ENCODE results near the gene TESK2. TPM values are rescaled to one million over a fixed set of nuclear protein-coding genes. Genes with fewer than 3 reads are reported as not detected.

TESK2 gene
- total and polyA plus RNA-seq, 2 of the 13 experiments (the other 11 are each of a cell fraction or from before 2014, with no cell fraction given): 5.5 to 9.6 TPM

DNA sequence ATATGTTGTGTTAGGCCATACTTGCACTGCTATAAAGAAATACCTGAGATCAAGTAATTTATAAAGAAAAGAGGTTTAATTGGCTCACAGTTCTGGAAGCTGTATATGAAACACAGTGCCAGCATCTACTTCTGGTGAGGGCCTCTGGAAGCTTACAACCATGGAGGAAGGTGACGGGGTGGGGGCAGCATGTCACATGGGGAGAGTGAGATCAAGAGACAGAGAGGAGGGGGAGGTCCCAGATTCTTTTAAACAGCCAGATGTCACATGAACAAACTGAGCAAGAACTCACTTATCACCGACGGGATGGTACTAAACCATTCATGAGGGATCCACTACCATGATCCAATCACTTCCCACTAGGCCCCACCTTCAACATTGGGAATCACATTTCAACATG lies 42.6 kb downstream of the TESK2 start:
- no TSS peak for BruUV-seq (replicated peaks)
- no peaks in the 10 kb centered on the region for H3K9me3 ChIP-seq (ENCODE audit: low read length)
- no peak overlapping the region for H3K9ac ChIP-seq (ENCODE audit: insufficient read depth, low read depth, low read length)
- intact Hi-C loops (cut with micrococcal nuclease; ENCODE audit: unreplicated experiment) (loop anchor here (10.0 kb wide), 1 partner anchor 64 kb away; no protein-coding TSS in a partner anchor), in situ Hi-C loops (cut with HindIII; ENCODE audit: extremely low pct_ligation_motif_present, low pct_unique_long_range_greater_than_20kb) (no loop called here)
- no peak overlapping the region for H3K4me3 ChIP-seq (replicated peaks in 1 of 3; ENCODE audit: insufficient read depth in 1 of 3, low read depth in 2 of 3, low read length in 3 of 3)
- no peaks in the 10 kb centered on the region for H3K27me3 ChIP-seq (ENCODE audit: control insufficient read depth in 1 of 2, insufficient read depth in 2 of 2, low read length in 2 of 2)
- ATAC-seq: no peak
- no peak overlapping the region for H2AFZ ChIP-seq (ENCODE audit: low read length)
- no peak overlapping the region for H3K4me2 ChIP-seq (ENCODE audit: low read depth, low read length)
- no peaks in the 10 kb centered on the region for H4K20me1 ChIP-seq (ENCODE audit: insufficient read depth, low read length)
- no peaks in the 10 kb centered on the region for H3K79me2 ChIP-seq (ENCODE audit: insufficient read depth, low read length)
- FAIRE-seq: no peak
- DNase-seq (ENCODE audit: low spot score): no peak
- POLR2A ChIA-PET: no interaction called here
- CTCF ChIA-PET (ENCODE audit: low intra/inter-chr PET ratio, low total read pairs): no interaction called here
- no peaks in the 10 kb centered on the region; a peak in 1 of 5 replicates for H3K36me3 ChIP-seq (replicated peaks in 1 of 2; ENCODE audit: control insufficient read depth in 1 of 2, insufficient read depth in 2 of 2, low read length in 2 of 2)
- WGBS (ENCODE audit: low lambda C conversion rate): 96% methylated on average over 3 of the region's 3 CpGs
- TF ChIP-seq KDM6A (CRISPR knock-in tag; IDR thresholded peaks at IDR 0.05; ENCODE audit: low read depth) (no peak), HNRNPUL1 (IDR thresholded peaks at IDR 0.05; ENCODE audit: low read depth, low read length) (no peak)
- TF ChIP-seq, protein P1, sequence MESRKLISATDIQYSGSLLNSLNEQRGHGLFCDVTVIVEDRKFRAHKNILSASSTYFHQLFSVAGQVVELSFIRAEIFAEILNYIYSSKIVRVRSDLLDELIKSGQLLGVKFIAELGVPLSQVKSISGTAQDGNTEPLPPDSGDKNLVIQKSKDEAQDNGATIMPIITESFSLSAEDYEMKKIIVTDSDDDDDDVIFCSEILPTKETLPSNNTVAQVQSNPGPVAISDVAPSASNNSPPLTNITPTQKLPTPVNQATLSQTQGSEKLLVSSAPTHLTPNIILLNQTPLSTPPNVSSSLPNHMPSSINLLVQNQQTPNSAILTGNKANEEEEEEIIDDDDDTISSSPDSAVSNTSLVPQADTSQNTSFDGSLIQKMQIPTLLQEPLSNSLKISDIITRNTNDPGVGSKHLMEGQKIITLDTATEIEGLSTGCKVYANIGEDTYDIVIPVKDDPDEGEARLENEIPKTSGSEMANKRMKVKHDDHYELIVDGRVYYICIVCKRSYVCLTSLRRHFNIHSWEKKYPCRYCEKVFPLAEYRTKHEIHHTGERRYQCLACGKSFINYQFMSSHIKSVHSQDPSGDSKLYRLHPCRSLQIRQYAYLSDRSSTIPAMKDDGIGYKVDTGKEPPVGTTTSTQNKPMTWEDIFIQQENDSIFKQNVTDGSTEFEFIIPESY (CRISPR knock-in tag; IDR thresholded peaks at IDR 0.05): no peak
- TF ChIP-seq, protein P2, sequence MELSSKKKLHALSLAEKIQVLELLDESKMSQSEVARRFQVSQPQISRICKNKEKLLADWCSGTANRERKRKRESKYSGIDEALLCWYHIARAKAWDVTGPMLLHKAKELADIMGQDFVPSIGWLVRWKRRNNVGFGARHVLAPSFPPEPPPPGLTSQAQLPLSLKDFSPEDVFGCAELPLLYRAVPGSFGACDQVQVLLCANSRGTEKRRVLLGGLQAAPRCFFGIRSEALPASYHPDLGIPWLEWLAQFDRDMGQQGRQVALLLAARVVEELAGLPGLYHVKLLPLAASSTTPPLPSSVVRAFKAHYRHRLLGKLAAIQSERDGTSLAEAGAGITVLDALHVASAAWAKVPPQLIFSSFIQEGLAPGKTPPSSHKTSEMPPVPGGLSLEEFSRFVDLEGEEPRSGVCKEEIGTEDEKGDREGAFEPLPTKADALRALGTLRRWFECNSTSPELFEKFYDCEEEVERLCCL (CRISPR knock-in tag; IDR thresholded peaks at IDR 0.05; ENCODE audit: borderline replicate concordance): no peak
- peaks cover 22% of the 10 kb centered on the region for H3K4me1 ChIP-seq (ENCODE audit: insufficient read depth, low read length)
- H3K27ac ChIP-seq (ENCODE audit: extremely low read length, insufficient read depth, low read length): no peak overlapping the region
